Measurements from ENCODE around the gene AMPH. TPM values are rescaled to one million over a fixed set of nuclear protein-coding genes. Genes with fewer than 3 reads are reported as not detected.
"Not testable (repeated sequence)": the region's sequence is repeated elsewhere in the genome, so short reads cannot be mapped to it uniquely, and the experiment has no call there.

Gene AMPH
- total RNA-seq, 6 experiments from 2014 or later: 4.5 to 6.2 (median 5.8) TPM

DNA sequence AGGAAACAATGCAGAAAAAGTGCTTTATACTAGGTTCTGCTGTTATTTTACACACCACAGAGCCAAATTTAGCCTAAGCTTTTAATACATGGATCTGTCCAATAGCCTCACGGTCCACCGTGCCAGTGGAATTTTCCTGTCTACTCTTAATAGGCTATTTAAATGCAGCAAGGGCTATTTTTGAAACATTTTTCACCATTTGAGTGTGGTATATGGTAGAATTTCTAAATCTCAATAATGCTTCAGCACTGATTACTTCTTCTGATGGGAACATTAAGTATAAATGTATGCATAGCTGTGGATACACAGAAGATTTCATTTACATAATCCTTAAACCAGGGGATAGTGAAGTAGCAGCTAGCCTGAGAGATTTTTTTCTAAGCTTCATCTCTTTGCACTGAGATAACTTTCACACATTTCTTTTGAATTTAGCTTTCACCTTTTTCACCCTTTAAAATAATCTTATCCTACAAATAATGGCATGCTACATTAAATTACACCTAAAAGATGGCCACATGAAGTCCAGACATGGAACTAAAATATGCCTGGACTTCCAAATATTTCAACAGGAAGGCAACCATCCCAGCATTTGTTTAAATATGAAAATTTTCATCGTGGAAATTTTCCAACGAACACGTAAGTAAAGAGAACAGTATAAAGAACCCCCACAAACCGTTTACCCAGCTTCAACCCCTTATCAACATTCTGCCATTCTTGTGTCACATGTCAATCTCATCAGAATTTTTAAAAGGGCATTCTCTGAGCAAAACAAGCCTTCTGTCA is 45.4 kb downstream of the AMPH start:
- Mint-ChIP-seq H3K36me3 (ENCODE audit: low read depth) (no peaks in the 10 kb centered on the region), H3K4me1 (ENCODE audit: low read depth) (peaks cover 10% of the 10 kb centered on the region), H3K27me3 (ENCODE audit: insufficient read depth) (no peaks in the 10 kb centered on the region), H3K27ac (no peak overlapping the region), H3K4me3 (no peak overlapping the region), H3K9me3 (no peaks in the 10 kb centered on the region; the same call in 1 of the 2 replicates)
- no peak for DNase-seq
- TF ChIP-seq, protein P1, sequence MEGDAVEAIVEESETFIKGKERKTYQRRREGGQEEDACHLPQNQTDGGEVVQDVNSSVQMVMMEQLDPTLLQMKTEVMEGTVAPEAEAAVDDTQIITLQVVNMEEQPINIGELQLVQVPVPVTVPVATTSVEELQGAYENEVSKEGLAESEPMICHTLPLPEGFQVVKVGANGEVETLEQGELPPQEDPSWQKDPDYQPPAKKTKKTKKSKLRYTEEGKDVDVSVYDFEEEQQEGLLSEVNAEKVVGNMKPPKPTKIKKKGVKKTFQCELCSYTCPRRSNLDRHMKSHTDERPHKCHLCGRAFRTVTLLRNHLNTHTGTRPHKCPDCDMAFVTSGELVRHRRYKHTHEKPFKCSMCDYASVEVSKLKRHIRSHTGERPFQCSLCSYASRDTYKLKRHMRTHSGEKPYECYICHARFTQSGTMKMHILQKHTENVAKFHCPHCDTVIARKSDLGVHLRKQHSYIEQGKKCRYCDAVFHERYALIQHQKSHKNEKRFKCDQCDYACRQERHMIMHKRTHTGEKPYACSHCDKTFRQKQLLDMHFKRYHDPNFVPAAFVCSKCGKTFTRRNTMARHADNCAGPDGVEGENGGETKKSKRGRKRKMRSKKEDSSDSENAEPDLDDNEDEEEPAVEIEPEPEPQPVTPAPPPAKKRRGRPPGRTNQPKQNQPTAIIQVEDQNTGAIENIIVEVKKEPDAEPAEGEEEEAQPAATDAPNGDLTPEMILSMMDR (IDR thresholded peaks at IDR 0.05): no peak

DNA sequence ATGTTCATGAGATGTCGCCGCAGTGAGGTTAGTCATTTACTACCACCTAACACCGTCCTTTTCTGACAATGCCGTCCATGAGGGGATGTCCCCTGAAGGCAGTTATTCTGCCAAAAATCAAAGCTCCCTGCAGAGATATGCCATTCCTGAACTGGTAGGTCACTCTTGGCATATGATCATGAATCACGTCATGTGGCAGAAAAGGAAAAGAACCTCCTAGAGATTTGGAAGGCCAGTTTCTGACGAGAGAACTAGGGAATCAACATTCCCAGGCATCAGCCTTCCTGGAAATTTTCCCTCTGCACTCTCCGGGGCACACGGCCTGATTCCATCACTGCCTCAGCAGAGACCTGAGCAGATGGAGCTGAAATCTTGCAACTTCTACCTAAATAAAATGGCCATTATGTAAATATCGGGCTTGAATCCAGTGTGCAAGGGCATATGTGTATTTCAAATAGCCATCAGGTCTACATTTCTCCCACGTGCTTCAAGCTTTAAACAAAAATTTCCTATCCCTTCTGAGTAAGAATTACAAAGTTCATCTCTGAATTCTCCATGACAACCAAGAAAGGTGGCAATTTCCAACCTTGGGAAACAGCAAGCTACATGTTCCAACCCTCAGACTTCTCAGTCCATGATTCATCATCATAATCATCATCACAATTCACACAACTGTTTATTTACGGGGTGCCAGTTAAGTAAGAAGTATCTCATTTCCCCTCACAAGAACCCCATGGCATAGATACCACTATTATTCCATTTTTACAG is 46.5 kb downstream of the AMPH start:
- no peaks in the 10 kb centered on the region for H3K36me3 Mint-ChIP-seq (ENCODE audit: low read depth)
- no peaks in the 10 kb centered on the region for H3K27me3 Mint-ChIP-seq (ENCODE audit: insufficient read depth)
- H3K4me1 Mint-ChIP-seq (ENCODE audit: low read depth): peaks cover 10% of the 10 kb centered on the region
- H3K4me3 Mint-ChIP-seq: peak overlapping the region; percentile 67
- H3K27ac Mint-ChIP-seq: peak overlapping the region; percentile 81
- H3K9me3 Mint-ChIP-seq: no peaks in the 10 kb centered on the region; the same call in 1 of the 2 replicates
- DNase-seq: peak; percentile 58
- TF ChIP-seq, protein P1 (IDR thresholded peaks at IDR 0.05): no peak

GRCh38 chr7:38580485-38580884 is 50.7 kb downstream of the AMPH start:
- Mint-ChIP-seq H3K4me1 (ENCODE audit: low read depth) (peaks cover 10% of the 10 kb centered on the region), H3K36me3 (ENCODE audit: low read depth) (no peaks in the 10 kb centered on the region), H3K27ac (no peak overlapping the region), H3K4me3 (no peak overlapping the region), H3K27me3 (ENCODE audit: insufficient read depth) (no peaks in the 10 kb centered on the region), H3K9me3 (peaks cover 9% of the 10 kb centered on the region; the same call in 1 of the 2 replicates)
- no peak for DNase-seq
- TF ChIP-seq, protein P1 (IDR thresholded peaks at IDR 0.05): no peak

DNA sequence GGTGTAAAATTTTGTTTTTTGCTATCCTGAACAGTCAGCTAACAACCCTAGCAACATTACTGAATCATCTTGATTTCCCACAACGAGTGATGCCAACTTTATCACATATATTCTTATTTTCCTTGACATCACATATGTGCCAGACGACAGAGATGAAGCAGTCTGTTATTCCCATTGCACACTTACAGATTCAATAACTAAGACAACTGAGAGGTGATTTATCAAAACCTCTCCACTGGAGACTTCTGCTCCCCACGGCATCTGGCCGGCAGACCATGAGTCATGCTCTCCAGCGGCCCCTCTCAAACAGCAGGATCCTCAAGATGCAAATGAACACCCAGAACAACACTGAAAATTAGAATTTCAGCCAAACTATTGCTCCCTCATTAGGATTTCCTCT is 57.1 kb downstream of the AMPH start:
- Mint-ChIP-seq H3K4me3 (no peak overlapping the region), H3K36me3 (ENCODE audit: low read depth) (no peaks in the 10 kb centered on the region), H3K27me3 (ENCODE audit: insufficient read depth) (no peaks in the 10 kb centered on the region), H3K9me3 (peaks cover 11% of the 10 kb centered on the region; the same call in 1 of the 2 replicates), H3K4me1 (ENCODE audit: low read depth) (peaks cover 5% of the 10 kb centered on the region; the same call in 1 of the 2 replicates), H3K27ac (no peak overlapping the region)
- TF ChIP-seq, protein P1 (IDR thresholded peaks at IDR 0.05): no peak
- DNase-seq: no peak

DNA sequence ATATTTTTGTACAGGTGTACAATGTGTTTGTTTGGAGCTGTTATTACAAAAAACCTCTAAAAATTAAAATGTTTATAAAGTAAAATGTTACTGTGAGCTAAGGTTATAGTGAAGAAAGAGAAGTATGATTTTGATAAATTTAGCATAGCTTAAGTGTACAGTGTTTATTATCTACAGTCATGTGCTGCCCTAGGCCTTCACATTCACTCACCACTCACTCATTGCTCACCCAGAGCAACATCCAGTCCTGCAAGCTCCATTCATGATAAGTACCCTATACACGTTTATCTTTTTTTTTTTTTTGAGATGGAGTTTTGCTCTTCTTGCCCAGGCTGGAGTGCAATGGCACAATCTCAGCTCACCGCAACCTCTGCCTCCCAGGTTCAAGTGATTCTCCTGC is 59.6 kb downstream of the AMPH start:
- H3K4me1 Mint-ChIP-seq (ENCODE audit: low read depth); H3K4me3 Mint-ChIP-seq; H3K36me3 Mint-ChIP-seq (ENCODE audit: low read depth); DNase-seq; H3K27ac Mint-ChIP-seq; H3K27me3 Mint-ChIP-seq (ENCODE audit: insufficient read depth): not testable (repeated sequence)
- H3K9me3 Mint-ChIP-seq: peaks cover 11% of the 10 kb centered on the region; the same call in 1 of the 2 replicates

GRCh38 chr7:38568497-38568896 is 62.7 kb downstream of the AMPH start:
- H3K9me3 Mint-ChIP-seq: peaks cover 5% of the 10 kb centered on the region; the same call in 1 of the 2 replicates
- H3K27me3 Mint-ChIP-seq (ENCODE audit: insufficient read depth): no peaks in the 10 kb centered on the region
- TF ChIP-seq, protein P1 (IDR thresholded peaks at IDR 0.05): no peak
- no peaks in the 10 kb centered on the region for H3K4me1 Mint-ChIP-seq (ENCODE audit: low read depth)
- no peak overlapping the region for H3K4me3 Mint-ChIP-seq
- no peak for DNase-seq
- H3K27ac Mint-ChIP-seq: no peak overlapping the region
- H3K36me3 Mint-ChIP-seq (ENCODE audit: low read depth): no peaks in the 10 kb centered on the region

Measured in HFFc6 (cell line).